PC-3 (cell line): Measurements from ENCODE around the gene SLC25A27. TPM values are rescaled to one million over a fixed set of nuclear protein-coding genes. Genes with fewer than 3 reads are reported as not detected.

ENCODE experiments used
- ATAC-seq: fragments of 200-7000 bp; cut with Tn5 transposase; 2 replicates; pipeline ENCODE4 v1.9.1; 2020; ENCODE audit warnings: mild to moderate bottlenecking, moderate library complexity
- BruUV-seq: library from RNA; stranded (reverse); fragments of 400-500 nt; replicated peaks from 2 replicates; lab custom pipeline; 2021; lab: Mats Ljungman, UMichigan
- CTCF ChIA-PET: fragments of 300-600 bp; sonication (Branson Sonifier 250); formaldehyde crosslinking; loops from one replicate; lab custom pipeline; 2022; ENCODE audit warnings: antibody characterized with exemption; lab: Charles Lee
- POLR2A ChIA-PET: fragments of 300-600 bp; sonication (Branson Sonifier 250); formaldehyde crosslinking; loops from one replicate; lab custom pipeline; 2022; ENCODE audit warnings: antibody characterized with exemption; ENCODE audit not compliant: unreplicated experiment; lab: Charles Lee
- DNase-seq: peaks from one replicate; pipeline ENCODE4 v3.0.0-alpha.2; 2015
- H2AFZ ChIP-seq: fragments of 300-600 bp; sonication (generic); 2 replicates; pipeline ENCODE4 v1.6.0; 2016; ENCODE audit warnings: antibody characterized with exemption, low read length
- H3F3A ChIP-seq: fragments of 300-600 bp; sonication (generic); one replicate; pipeline ENCODE4 v1.6.0; 2017; ENCODE audit warnings: antibody characterized with exemption, low read length, control low read depth, mild to moderate bottlenecking; ENCODE audit not compliant: unreplicated experiment
- H3K27ac ChIP-seq: fragments of 300-600 bp; sonication (generic); 2 replicates; pipeline ENCODE4 v1.5.1; 2016; ENCODE audit warnings: mild to moderate bottlenecking, low read length
- H3K27me3 ChIP-seq: fragments of 300-600 bp; sonication (generic); 2 replicates; pipeline ENCODE4 v1.6.1; 2016; ENCODE audit warnings: low read length, mixed read lengths
- H3K36me3 ChIP-seq: fragments of 300-600 bp; sonication (generic); 2 replicates; pipeline ENCODE4 v1.6.1; 2016; ENCODE audit warnings: low read depth, mixed run types, low read length, mixed read lengths
- H3K4me1 ChIP-seq: fragments of 300-600 bp; sonication (generic); 2 replicates; pipeline ENCODE4 v1.5.1; 2016; ENCODE audit warnings: low read length; ENCODE audit not compliant: insufficient read depth
- H3K4me2 ChIP-seq: fragments of 300-600 bp; sonication (generic); 2 replicates; pipeline ENCODE4 v1.6.0; 2016; ENCODE audit warnings: low read length
- H3K4me3 ChIP-seq: fragments of 300-600 bp; sonication (generic); 2 replicates; pipeline ENCODE4 v1.5.1; 2016; ENCODE audit warnings: mild to moderate bottlenecking, low read length, mixed read lengths
- H3K79me2 ChIP-seq: fragments of 300-600 bp; sonication (generic); 2 replicates; pipeline ENCODE4 v1.6.1; 2017; ENCODE audit warnings: low read length, mixed read lengths
- H3K9ac ChIP-seq: fragments of 300-600 bp; sonication (generic); 2 replicates; pipeline ENCODE4 v1.6.0; 2016; ENCODE audit warnings: mild to moderate bottlenecking, low read length
- H3K9me2 ChIP-seq: fragments of 300-600 bp; sonication (generic); replicated peaks from 2 replicates; pipeline ENCODE4 v1.6.1; 2016; ENCODE audit warnings: mixed run types, low read length, mixed read lengths
- H3K9me3 ChIP-seq: fragments of 300-600 bp; sonication (generic); 2 replicates; pipeline ENCODE4 v1.6.1; 2016; ENCODE audit warnings: low read length, mixed read lengths
- H4K20me1 ChIP-seq: fragments of 300-600 bp; sonication (generic); 2 replicates; pipeline ENCODE4 v1.6.1; 2016; ENCODE audit warnings: low read length, mixed read lengths
- CTCF ChIP-seq: fragments of 300-600 bp; sonication (generic); conservative IDR thresholded peaks from 2 replicates; pipeline ENCODE4 v1.5.1; 2017; ENCODE audit warnings: antibody characterized with exemption, low read depth, mild to moderate bottlenecking, low read length
- EZH2 ChIP-seq: fragments of 300-600 bp; sonication (generic); IDR thresholded peaks from one replicate; pipeline ENCODE4 v1.6.1; 2017; ENCODE audit warnings: antibody characterized with exemption, mild to moderate bottlenecking, low read length; ENCODE audit not compliant: unreplicated experiment
- EZH2phosphoT487 ChIP-seq: fragments of 300-600 bp; sonication (generic); IDR thresholded peaks from 2 replicates; pipeline ENCODE4 v1.6.1; 2018; ENCODE audit warnings: mild to moderate bottlenecking, antibody characterized with exemption, low read length, borderline replicate concordance
- intact Hi-C: fragments of 100-400 bp; cut with micrococcal nuclease; formaldehyde crosslinking; loops from 2 replicates; pipeline ENCODE4 v1.9.0; 2023
- total RNA-seq: library from RNA; depleted of rRNA; stranded (reverse); fragments of >200 nt; gene quantifications from 2 replicates; pipeline ENCODE4 v1.2.3, GENCODE V29; 2014

SLC25A27 gene
- total RNA-seq, 1 experiment from 2014 or later, result 3.8 TPM

GRCh38 chr6:46628498-46628897, 24.3 kb upstream of the SLC25A27 start:
- Histone ChIP-seq H4K20me1 (no peaks in the 10 kb centered on the region), H3K9me2 (no peaks in the 10 kb centered on the region), H3K4me1 (no peaks in the 10 kb centered on the region), H3K27me3 (no peaks in the 10 kb centered on the region), H3F3A (no peaks in the 10 kb centered on the region), H3K9me3 (no peaks in the 10 kb centered on the region), H3K9ac (no peak overlapping the region), H3K4me2 (no peak overlapping the region), H3K27ac (no peak overlapping the region), H2AFZ (no peak overlapping the region), H3K36me3 (no peaks in the 10 kb centered on the region), H3K79me2 (no peaks in the 10 kb centered on the region), H3K4me3 (no peak overlapping the region)
- DNase-seq, result no peak
- POLR2A ChIA-PET, result no interaction called here
- no peak for TF ChIP-seq EZH2phosphoT487
- TF ChIP-seq CTCF, result no peak
- TF ChIP-seq EZH2, result no peak
- BruUV-seq, result no TSS peak
- intact Hi-C loops, result loop anchor here (5.0 to 10.0 kb wide), 2 partner anchors 136 to 366 kb away; partner anchors contain the start of gene RCAN2
- no peak for ATAC-seq
- CTCF ChIA-PET, result no interaction called here

GRCh38 chr6:46628976-46629375, 23.8 kb upstream of the SLC25A27 start:
- H3K36me3 ChIP-seq, result no peaks in the 10 kb centered on the region
- H3K4me1 ChIP-seq, result no peaks in the 10 kb centered on the region
- no peak overlapping the region for H3K27ac ChIP-seq
- no peaks in the 10 kb centered on the region for H3K79me2 ChIP-seq
- H3K4me2 ChIP-seq, result no peak overlapping the region
- ChIA-PET POLR2A (interaction anchor here (0.6 kb wide), 1 partner anchor 278 kb away, joined by 3 read pairs; no protein-coding TSS in a partner anchor), CTCF (no interaction called here)
- no peak for DNase-seq
- H3K27me3 ChIP-seq, result no peaks in the 10 kb centered on the region
- no peak for TF ChIP-seq EZH2phosphoT487
- TF ChIP-seq EZH2, result no peak
- no peak for TF ChIP-seq CTCF
- intact Hi-C loops, result loop anchor here (5.0 to 10.0 kb wide), 2 partner anchors 137 to 366 kb away; partner anchors contain the start of gene RCAN2
- no peaks in the 10 kb centered on the region for H4K20me1 ChIP-seq
- H3K9ac ChIP-seq, result no peak overlapping the region
- H3K9me2 ChIP-seq, result no peaks in the 10 kb centered on the region
- H3K4me3 ChIP-seq, result no peak overlapping the region
- no peak for ATAC-seq
- H3K9me3 ChIP-seq, result no peaks in the 10 kb centered on the region
- BruUV-seq, result no TSS peak
- no peak overlapping the region for H2AFZ ChIP-seq
- H3F3A ChIP-seq, result no peaks in the 10 kb centered on the region

- H3K27me3 ChIP-seq, result no peaks in the 10 kb centered on the region
- no peaks in the 10 kb centered on the region for H3K79me2 ChIP-seq
- TF ChIP-seq EZH2, result no peak
- no peak for TF ChIP-seq EZH2phosphoT487
- no peak for TF ChIP-seq CTCF
- H2AFZ ChIP-seq, result no peak overlapping the region
- DNase-seq (no peak), ATAC-seq (no peak)
- BruUV-seq, result no TSS peak
- no peak overlapping the region for H3K4me2 ChIP-seq
- H3K9me3 ChIP-seq, result no peaks in the 10 kb centered on the region
- no peak overlapping the region for H3K27ac ChIP-seq
- no peaks in the 10 kb centered on the region for H4K20me1 ChIP-seq
- no peaks in the 10 kb centered on the region for H3K36me3 ChIP-seq
- no peak overlapping the region for H3K4me3 ChIP-seq
- CTCF ChIA-PET, result no interaction called here
- H3K4me1 ChIP-seq, result no peaks in the 10 kb centered on the region
- no peaks in the 10 kb centered on the region for H3F3A ChIP-seq
- intact Hi-C loops, result loop anchor here (5.0 to 10.0 kb wide), 2 partner anchors 137 to 365 kb away; partner anchors contain the start of gene RCAN2
- H3K9me2 ChIP-seq, result no peaks in the 10 kb centered on the region
- POLR2A ChIA-PET, result interaction anchor here (0.6 kb wide), 1 partner anchor 279 kb away, joined by 3 read pairs; no protein-coding TSS in a partner anchor
- no peak overlapping the region for H3K9ac ChIP-seq
Measured at GRCh38 chr6:46629691-46630090, 23.1 kb upstream of the SLC25A27 start.
